Mucosa of descending colon (tissue), 3 donors: Measurements from ENCODE around the gene EFNA5. TPM values are rescaled to one million over a fixed set of nuclear protein-coding genes. Genes with fewer than 3 reads are reported as not detected.

Source experiments
- ATAC-seq: fragments of 200-7000 bp; cut with Tn5 transposase; one replicate; pipeline ENCODE4 v1.9.1; 2020; ENCODE audit warnings: mild to moderate bottlenecking, moderate library complexity
- DNase-seq, 3 donors: peaks; one replicate each; pipeline ENCODE4 v3.0.0-alpha.2; 2020
- H3K36me3 ChIP-seq: fragments of 200-600 bp; one replicate; pipeline ENCODE4 v1.8.0; 2021; ENCODE audit warnings: low read depth, mild to moderate bottlenecking
- H3K4me1 ChIP-seq: fragments of 200-600 bp; one replicate; pipeline ENCODE4 v1.8.0; 2021; ENCODE audit warnings: low read depth, mild to moderate bottlenecking
- H3K4me3 ChIP-seq: fragments of 200-600 bp; one replicate; pipeline ENCODE4 v1.8.0; 2021; ENCODE audit warnings: mild to moderate bottlenecking
- H3K9me3 ChIP-seq: fragments of 200-600 bp; one replicate; pipeline ENCODE4 v1.8.0; 2021; ENCODE audit warnings: mild to moderate bottlenecking
- intact Hi-C, 2 donors: fragments of 100-400 bp; cut with DNase I in 1 of 2; cut with micrococcal nuclease in 1 of 2; formaldehyde crosslinking; loops; one replicate each; pipeline versions ENCODE4 v1.11.0 to v1.11.1; 2022; cut with DNase I, micrococcal nuclease
- total RNA-seq, 3 donors: library from RNA; stranded (reverse); fragmentation: NEBNext Ultra II Directional in 2 of 3; extraction: Animal tissue kit (Norgen Biotek cat#: 25700) in 2 of 3; gene quantifications; one replicate each; pipeline versions ENCODE4 v1.2.1 to v1.2.4, GENCODE V29; 2021 to 2023
- TF ChIP-seq, protein P1 (sequence below): fragments of 200-600 bp; IDR thresholded peaks from one replicate; pipeline ENCODE4 v1.8.0; 2022; ENCODE audit warnings: antibody characterized with exemption, mild to moderate bottlenecking
- donor health status: DM: no; HTN: no; CAD: no; lungs with moderate emphysema.
- donor health status: DM: no; HTN: no; CAD: no.
- donor health status: DM: no; HTN: yes; CAD: no.

The EFNA5 gene
- total RNA-seq, 3 donors from 2014 or later, result 12.7 to 14.4 (median 14.3) TPM

DNA sequence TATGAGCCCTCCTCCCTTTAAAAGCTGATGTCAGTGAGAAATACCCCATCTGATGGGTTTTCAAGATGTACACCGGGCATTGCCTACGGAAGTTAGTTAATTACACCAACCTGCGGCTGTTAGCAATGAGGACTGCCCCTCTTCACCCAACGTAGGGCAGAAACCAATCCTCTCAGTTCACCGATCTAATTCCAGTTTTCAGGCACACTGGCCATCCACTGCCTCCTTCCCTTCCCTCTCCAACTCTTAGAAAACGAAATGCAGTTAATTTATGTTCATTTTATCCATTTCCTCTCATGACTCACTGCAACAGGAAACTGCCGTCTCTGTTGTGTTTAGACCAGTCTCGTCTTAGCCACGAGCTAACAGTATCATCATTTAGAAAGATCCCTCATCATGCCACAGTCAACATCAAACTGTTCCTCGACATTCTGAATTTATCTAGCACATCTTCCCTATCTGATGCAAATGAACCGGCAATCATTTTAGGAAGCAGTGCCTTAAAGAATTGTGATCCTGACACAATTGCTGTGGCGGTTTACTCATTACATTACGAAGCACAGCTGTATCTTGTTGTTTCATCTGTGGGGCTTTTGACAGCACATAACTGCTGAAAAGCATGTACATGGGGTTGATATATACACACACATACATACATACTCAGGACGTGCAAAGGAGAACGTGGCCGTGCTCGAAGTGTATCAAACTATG lies 168.6 kb downstream of the EFNA5 start:
- H3K4me1 ChIP-seq, result peaks cover 6% of the 10 kb centered on the region
- no peak overlapping the region for H3K4me3 ChIP-seq
- ATAC-seq (no peak), DNase-seq (no peak)
- no peaks in the 10 kb centered on the region for H3K36me3 ChIP-seq
- TF ChIP-seq, protein P1, sequence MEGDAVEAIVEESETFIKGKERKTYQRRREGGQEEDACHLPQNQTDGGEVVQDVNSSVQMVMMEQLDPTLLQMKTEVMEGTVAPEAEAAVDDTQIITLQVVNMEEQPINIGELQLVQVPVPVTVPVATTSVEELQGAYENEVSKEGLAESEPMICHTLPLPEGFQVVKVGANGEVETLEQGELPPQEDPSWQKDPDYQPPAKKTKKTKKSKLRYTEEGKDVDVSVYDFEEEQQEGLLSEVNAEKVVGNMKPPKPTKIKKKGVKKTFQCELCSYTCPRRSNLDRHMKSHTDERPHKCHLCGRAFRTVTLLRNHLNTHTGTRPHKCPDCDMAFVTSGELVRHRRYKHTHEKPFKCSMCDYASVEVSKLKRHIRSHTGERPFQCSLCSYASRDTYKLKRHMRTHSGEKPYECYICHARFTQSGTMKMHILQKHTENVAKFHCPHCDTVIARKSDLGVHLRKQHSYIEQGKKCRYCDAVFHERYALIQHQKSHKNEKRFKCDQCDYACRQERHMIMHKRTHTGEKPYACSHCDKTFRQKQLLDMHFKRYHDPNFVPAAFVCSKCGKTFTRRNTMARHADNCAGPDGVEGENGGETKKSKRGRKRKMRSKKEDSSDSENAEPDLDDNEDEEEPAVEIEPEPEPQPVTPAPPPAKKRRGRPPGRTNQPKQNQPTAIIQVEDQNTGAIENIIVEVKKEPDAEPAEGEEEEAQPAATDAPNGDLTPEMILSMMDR, result no peak
- H3K9me3 ChIP-seq, result no peaks in the 10 kb centered on the region
- intact Hi-C loops, result no loop called here

GRCh38 chr5:107500840-107501239 lies 169.9 kb downstream of the EFNA5 start:
- TF ChIP-seq, protein P1, result no peak
- Histone ChIP-seq H3K4me1 (peaks cover 6% of the 10 kb centered on the region), H3K36me3 (no peaks in the 10 kb centered on the region), H3K4me3 (no peak overlapping the region), H3K9me3 (no peaks in the 10 kb centered on the region)
- intact Hi-C loops, result no loop called here
- no peak for DNase-seq
- ATAC-seq, result peak; percentile 25

DNA sequence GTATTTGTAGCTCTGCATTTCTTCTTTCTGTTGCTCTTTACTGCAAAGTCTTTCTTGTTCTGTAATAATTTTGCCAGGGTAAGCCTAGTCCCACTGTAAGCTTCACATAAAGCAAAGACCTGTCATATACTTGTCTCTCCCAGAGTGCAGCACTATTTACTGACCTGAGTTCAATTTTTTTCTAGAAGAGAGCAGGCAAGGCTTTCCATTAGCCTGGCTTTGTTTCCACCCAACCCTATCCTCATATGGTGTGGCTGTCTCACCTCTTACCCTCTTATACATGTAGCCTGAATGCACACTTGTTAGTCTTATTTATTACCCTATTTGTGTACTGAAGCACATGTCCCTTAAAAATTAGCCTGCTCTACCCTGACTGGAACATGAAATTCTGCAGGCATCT lies 170.4 kb downstream of the EFNA5 start:
- Histone ChIP-seq H3K4me1 (peaks cover 4% of the 10 kb centered on the region), H3K36me3 (no peaks in the 10 kb centered on the region), H3K9me3 (no peaks in the 10 kb centered on the region), H3K4me3 (no peak overlapping the region)
- ATAC-seq (no peak), DNase-seq (no peak)
- intact Hi-C loops, result no loop called here
- TF ChIP-seq, protein P1, result no peak

GRCh38 chr5:107499776-107500175 lies 171.0 kb downstream of the EFNA5 start:
- DNase-seq (no peak), ATAC-seq (no peak)
- intact Hi-C loops, result no loop called here
- H3K9me3 ChIP-seq, result no peaks in the 10 kb centered on the region
- TF ChIP-seq, protein P1, result no peak
- H3K36me3 ChIP-seq, result no peaks in the 10 kb centered on the region
- H3K4me1 ChIP-seq, result no peaks in the 10 kb centered on the region
- H3K4me3 ChIP-seq, result no peak overlapping the region

- TF ChIP-seq, protein P1, result no peak
- Histone ChIP-seq H3K36me3 (no peaks in the 10 kb centered on the region), H3K9me3 (no peaks in the 10 kb centered on the region), H3K4me1 (no peaks in the 10 kb centered on the region), H3K4me3 (no peak overlapping the region)
- intact Hi-C loops, result no loop called here
- DNase-seq (no peak), ATAC-seq (no peak)
Observed at GRCh38 chr5:107499237-107499636, 171.5 kb downstream of the EFNA5 start.
